K562 (cell line): ENCODE results near the gene SLC31A1. TPM values are rescaled to one million over a fixed set of nuclear protein-coding genes. Genes with fewer than 3 reads are reported as not detected.

Experiments used
- AFF1 ChIP-seq, 2 experiments: fragments of 450-650 bp; IDR thresholded peaks; 2 replicates each; pipeline ENCODE4 v1.6.1; 2018; ENCODE audit warnings: mild to moderate bottlenecking in 2 of 2, low read depth in 1 of 2; ENCODE audit not compliant: partially characterized antibody in 2 of 2
- BCOR ChIP-seq: fragments of 450-650 bp; IDR thresholded peaks from 2 replicates; pipeline ENCODE4 v1.6.1; 2016
- BDP1 ChIP-seq: IDR thresholded peaks from 3 replicates; pipeline ENCODE4 v1.6.1; 2011; ENCODE audit not compliant: insufficient read length, insufficient read depth
- C11orf30 ChIP-seq: fragments of 450-650 bp; IDR thresholded peaks from 2 replicates; pipeline ENCODE4 v1.6.1; 2016; ENCODE audit warnings: low read depth, mild to moderate bottlenecking
- GATAD2A ChIP-seq: fragments of 450-650 bp; IDR thresholded peaks from 2 replicates; pipeline ENCODE4 v1.6.1; 2017
- GTF2B ChIP-seq: IDR thresholded peaks from 2 replicates; pipeline ENCODE4 v1.6.1; 2011; ENCODE audit not compliant: insufficient read length; ENCODE audit errors: extremely low read depth
- HMG20A ChIP-seq: fragments of 450-650 bp; formaldehyde crosslinking; conservative IDR thresholded peaks from 2 replicates; pipeline ENCODE4 v1.4.0; 2020; ENCODE audit warnings: mild to moderate bottlenecking, mixed read lengths
- KAT7 ChIP-seq: sonication (generic); formaldehyde crosslinking; IDR thresholded peaks from 2 replicates; pipeline ENCODE4 v1.8.0; 2022; ENCODE audit warnings: missing genetic modification reagents, mild to moderate bottlenecking, borderline replicate concordance
- MBD2 ChIP-seq: sonication (generic); IDR thresholded peaks from 2 replicates; pipeline ENCODE4 v1.6.1; 2016; ENCODE audit warnings: low read depth, borderline replicate concordance
- RERE ChIP-seq: sonication (generic); formaldehyde crosslinking; IDR thresholded peaks from 2 replicates; pipeline ENCODE4 v1.8.0; 2023; ENCODE audit warnings: missing genetic modification reagents, mild to moderate bottlenecking, borderline replicate concordance
- SETDB1 ChIP-seq: IDR thresholded peaks from one replicate; pipeline ENCODE4 v1.6.1; 2012; ENCODE audit warnings: low read length, control low read depth, inconsistent platforms
- SMARCA5 ChIP-seq: fragments of 450-650 bp; IDR thresholded peaks from 2 replicates; pipeline ENCODE4 v1.6.1; 2016
- SUPT5H ChIP-seq: fragments of 450-650 bp; IDR thresholded peaks from 2 replicates; pipeline ENCODE4 v1.6.1; 2016
- TFAM ChIP-seq: fragments of 250-450 bp; sonication (Bioruptor Pico); conservative IDR thresholded peaks from 2 replicates; pipeline ENCODE4 v1.5.0; 2021; ENCODE audit warnings: mild to moderate bottlenecking, moderate library complexity
- THRB ChIP-seq: fragments of 450-650 bp; formaldehyde crosslinking; conservative IDR thresholded peaks from 2 replicates; pipeline ENCODE4 v1.4.0; 2022; ENCODE audit warnings: mild to moderate bottlenecking, missing genetic modification characterization
- ZC3H8 ChIP-seq: fragments of 450-650 bp; IDR thresholded peaks from 2 replicates; pipeline ENCODE4 v1.6.1; 2017
- ZNF239 ChIP-seq: fragments of 250-450 bp; sonication (Bioruptor Pico); IDR thresholded peaks from 2 replicates; pipeline ENCODE4 v1.4.0; 2020; ENCODE audit warnings: mild to moderate bottlenecking
- ZNF253 ChIP-seq: fragments of 250-450 bp; sonication (Bioruptor Pico); conservative IDR thresholded peaks from 2 replicates; pipeline ENCODE4 v1.6.1; 2021; ENCODE audit warnings: mild to moderate bottlenecking
- ZNF766 ChIP-seq: fragments of 200-800 bp; sonication (Bioruptor generic); conservative IDR thresholded peaks from 2 replicates; pipeline ENCODE4 v1.6.1; 2016; ENCODE audit warnings: missing genetic modification characterization, missing compliant biosample characterization
- ZZZ3 ChIP-seq: fragments of 450-650 bp; IDR thresholded peaks from 2 replicates; pipeline ENCODE4 v1.6.1; 2016; ENCODE audit warnings: antibody characterized with exemption, mild to moderate bottlenecking, moderate library complexity
- polyA plus RNA-seq, 8 experiments: library from polyadenylated mRNA; depleted of rRNA in 4 of 8; stranded (reverse) in 5 of 8; unstranded in 3 of 8; fragments of >200 nt; fragmentation: Nextera tagmentation in 2 of 8; fragmentation: Illumina TruSeq in 1 of 8; extraction: Ambion mirVana in 2 of 8; extraction: Trizol in 1 of 8; gene quantifications; 2 replicates each; pipeline versions ENCODE4 v1.2.1 to v1.2.3, GENCODE V29; 2011 to 2014; ENCODE audit warnings: inconsistent platforms in 1 of 8, missing spikeins in 1 of 8
- total RNA-seq, 7 experiments: library from RNA; depleted of rRNA in 6 of 7; stranded (reverse); fragments of >200 nt in 6 of 7; fragmentation: Illumina TruSeq in 2 of 7; extraction: Trizol in 2 of 7; gene quantifications; 2 replicates each; pipeline versions ENCODE4 v1.2.1 to v1.2.3, GENCODE V29; 2011 to 2021; ENCODE audit warnings: low replicate concordance in 1 of 7

The SLC31A1 gene
- total and polyA plus RNA-seq, 9 of the 15 experiments (the other 6 are each of a cell fraction or from before 2014, with no cell fraction given): 15.4 to 40.7 (median 25.9) TPM

GRCh38 chr9:113228130-113228665, 6.9 kb downstream of the SLC31A1 start (continued):
- TF ChIP-seq THRB (CRISPR knock-in tag) (no peak), ZZZ3 (no peak), ZC3H8 (no peak), C11orf30 (no peak), KAT7 (no peak), SMARCA5 (no peak), GTF2B (no peak), RERE (CRISPR knock-in tag) (no peak), BCOR (no peak), TFAM (CRISPR knock-in tag) (no peak), HMG20A (CRISPR knock-in tag) (no peak), ZNF766 (CRISPR knock-in tag) (0 out of 2 replicates have a peak, but pooled peaks have one; percentile 52), SETDB1 (no peak), AFF1 (IDR thresholded peaks at IDR 0.05; ENCODE audit: low read depth in 1 of 2, partially characterized antibody in 2 of 2) (no peak), MBD2 (no peak), ZNF253 (no peak), SUPT5H (no peak), GATAD2A (no peak), BDP1 (no peak), ZNF239 (CRISPR knock-in tag) (no peak)
